HepG2 (cell line): ENCODE results near the gene CNTN2. TPM values are rescaled to one million over a fixed set of nuclear protein-coding genes. Genes with fewer than 3 reads are reported as not detected.

Experiments used
- ATAC-seq: fragments of 200-7000 bp; cut with Tn5 transposase; 3 replicates; pipeline ENCODE4 v1.9.1; 2020; ENCODE audit warnings: mild to moderate bottlenecking, moderate library complexity
- BruUV-seq: library from RNA; stranded (reverse); fragments of 400-500 nt; replicated peaks from 2 replicates; lab custom pipeline; 2021; lab: Mats Ljungman, UMichigan
- CTCF ChIA-PET: fragments of 300-600 bp; formaldehyde crosslinking; extraction: SDS; loops from one replicate; lab custom pipeline; 2021; ENCODE audit warnings: low total read pairs, inconsistent platforms, low intra/inter-chr PET ratio; lab: Yijun Ruan, JAX
- POLR2A ChIA-PET: fragments of 350-600 bp; sonication (Branson Sonifier 250); formaldehyde crosslinking; loops from one replicate; lab custom pipeline; 2020; ENCODE audit warnings: antibody characterized with exemption, inconsistent platforms; lab: Yijun Ruan, JAX
- DNase-seq: peaks from one replicate; pipeline ENCODE4 v3.0.0-alpha.2; 2015; ENCODE audit warnings: low spot score
- FAIRE-seq: peaks from 3 replicates; lab custom pipeline; 2011; peaks lifted over from hg19 to GRCh38; lab: Jason Lieb, UNC
- H2AFZ ChIP-seq: one replicate; pipeline ENCODE4 v1.6.1; 2011; ENCODE audit warnings: low read length, inconsistent platforms
- H3K27ac ChIP-seq: fragments of 300-600 bp; 3 replicates; pipeline ENCODE4 v1.8.0; 2011; ENCODE audit warnings: mixed run types, mild to moderate bottlenecking, mixed read lengths, low read length, inconsistent platforms; ENCODE audit not compliant: insufficient read depth; ENCODE audit errors: extremely low read length
- H3K27me3 ChIP-seq, 2 experiments: fragments of 200-600 bp in 1 of 2; 2 replicates in 1 of 2; 3 replicates in 1 of 2; pipeline versions ENCODE4 v1.6.0 to v1.8.0; 2011; ENCODE audit warnings: low read length in 2 of 2, mild to moderate bottlenecking in 2 of 2, moderate library complexity in 2 of 2, inconsistent platforms in 1 of 2; ENCODE audit not compliant: insufficient read depth in 2 of 2, control insufficient read depth in 1 of 2
- H3K36me3 ChIP-seq, 2 experiments: fragments of 200-600 bp in 1 of 2; replicated peaks in 1 of 2; 2 replicates in 1 of 2; 3 replicates in 1 of 2; pipeline versions ENCODE4 v1.5.1 to v1.8.0; 2011; ENCODE audit warnings: low read length in 2 of 2, inconsistent platforms in 1 of 2; ENCODE audit not compliant: insufficient read depth in 2 of 2, control insufficient read depth in 1 of 2
- H3K4me1 ChIP-seq: 2 replicates; pipeline ENCODE4 v1.5.1; 2012; ENCODE audit warnings: low read length, inconsistent platforms; ENCODE audit not compliant: insufficient read depth
- H3K4me2 ChIP-seq: 2 replicates; pipeline ENCODE4 v1.6.0; 2011; ENCODE audit warnings: low read depth, low read length, inconsistent platforms
- H3K4me3 ChIP-seq, 3 experiments: fragments of 200-600 bp in 1 of 3; sonication (generic), shearing (Covaris generic) in 1 of 3; replicated peaks in 1 of 3; 2 replicates each; pipeline ENCODE4 v1.5.1; 2011 to 2016; ENCODE audit warnings: low read length in 3 of 3, inconsistent platforms in 2 of 3, low read depth in 2 of 3, mild to moderate bottlenecking in 2 of 3, control low read depth in 1 of 3, mixed read lengths in 1 of 3; ENCODE audit not compliant: insufficient read depth in 1 of 3
- H3K79me2 ChIP-seq: one replicate; pipeline ENCODE4 v1.6.1; 2011; ENCODE audit warnings: low read length, inconsistent platforms; ENCODE audit not compliant: insufficient read depth
- H3K9ac ChIP-seq: 2 replicates; pipeline ENCODE4 v1.6.0; 2011; ENCODE audit warnings: mild to moderate bottlenecking, low read depth, low read length, inconsistent platforms; ENCODE audit not compliant: insufficient read depth
- H3K9me3 ChIP-seq: 2 replicates; pipeline ENCODE4 v1.5.1; 2012; ENCODE audit warnings: mild to moderate bottlenecking, low read length
- H4K20me1 ChIP-seq: 2 replicates; pipeline ENCODE4 v1.6.0; 2011; ENCODE audit warnings: inconsistent platforms, mild to moderate bottlenecking, low read length, moderate library complexity; ENCODE audit not compliant: insufficient read depth
- ARHGAP35 ChIP-seq: sonication (generic); formaldehyde crosslinking; IDR thresholded peaks from 2 replicates; pipeline ENCODE4 v1.9.0; 2022; ENCODE audit warnings: mild to moderate bottlenecking, inconsistent platforms, moderate library complexity, missing genetic modification reagents, borderline replicate concordance
- CREM ChIP-seq, 2 experiments: sonication (generic) in 1 of 2; formaldehyde crosslinking in 1 of 2; IDR thresholded peaks; 2 replicates each; pipeline versions ENCODE4 v1.4.0 to v1.6.1; 2016 to 2020; ENCODE audit warnings: antibody characterized with exemption in 1 of 2, mild to moderate bottlenecking in 1 of 2, missing genetic modification reagents in 1 of 2
- HMG20B ChIP-seq: conservative IDR thresholded peaks from 2 replicates; pipeline ENCODE4 v1.6.1; 2016; ENCODE audit warnings: missing genetic modification reagents, missing compliant biosample characterization
- ZBTB34 ChIP-seq: sonication (generic); formaldehyde crosslinking; IDR thresholded peaks from 2 replicates; pipeline ENCODE4 v1.8.0; 2022; ENCODE audit warnings: mild to moderate bottlenecking, missing genetic modification reagents
- ZMYM4 ChIP-seq: sonication (generic); formaldehyde crosslinking; IDR thresholded peaks from 2 replicates; pipeline ENCODE4 v1.8.1; 2023; ENCODE audit warnings: mild to moderate bottlenecking, missing genetic modification reagents
- ZNF512 ChIP-seq: sonication (generic); formaldehyde crosslinking; IDR thresholded peaks from 2 replicates; pipeline ENCODE4 v1.4.0; 2020; ENCODE audit warnings: mild to moderate bottlenecking, missing genetic modification reagents
- ZNF629 ChIP-seq: sonication (generic); formaldehyde crosslinking; conservative IDR thresholded peaks from 2 replicates; pipeline ENCODE4 v1.5.0; 2020; ENCODE audit warnings: missing genetic modification reagents
- WGBS: methylation state at CpG from one replicate; pipeline ENCODE4 v1.1.6; 2017; ENCODE audit warnings: low lambda C conversion rate; 5-methylcytosine and 5-hydroxymethylcytosine counted together
- in situ Hi-C: cut with HindIII; loops from 2 replicates; pipeline ENCODE4 v1.10.0; 2017; ENCODE audit warnings: low pct_unique_long_range_greater_than_20kb; ENCODE audit not compliant: extremely low pct_ligation_motif_present
- intact Hi-C: fragments of 100-400 bp; cut with micrococcal nuclease; formaldehyde crosslinking; loops from one replicate; pipeline ENCODE4 v1.10.0; 2022; ENCODE audit not compliant: unreplicated experiment
- polyA plus RNA-seq, 8 experiments: library from polyadenylated mRNA; depleted of rRNA in 3 of 8; stranded (reverse) in 7 of 8; unstranded in 1 of 8; fragments of >200 nt; fragmentation: Illumina TruSeq in 4 of 8; extraction: Trizol in 4 of 8; gene quantifications; 2 replicates each; pipeline versions ENCODE4 v1.2.1 to v1.2.3, GENCODE V29; 2011 to 2016; ENCODE audit warnings: low read depth in 4 of 8, missing spikeins in 1 of 8, mixed read lengths in 1 of 8; ENCODE audit not compliant: insufficient read depth in 1 of 8
- total RNA-seq, 5 experiments: library from RNA; depleted of rRNA; stranded (reverse); fragments of >200 nt; fragmentation: Illumina TruSeq; extraction: Trizol; gene quantifications; 2 replicates each; pipeline ENCODE4 v1.2.3, GENCODE V29; 2016; ENCODE audit warnings: low read depth in 1 of 5

CNTN2 gene
- total and polyA plus RNA-seq, 2 of the 13 experiments (the other 11 are each of a cell fraction or from before 2014, with no cell fraction given): not detected

- FAIRE-seq (no peak), DNase-seq (no peak)
- CTCF ChIA-PET: no interaction called here
Observed at GRCh38 chr1:205064741-205065316, 21.8 kb downstream of the CNTN2 start.

GRCh38 chr1:205065666-205066065 lies 22.7 kb downstream of the CNTN2 start:
- H2AFZ ChIP-seq: no peak overlapping the region
- no TSS peak for BruUV-seq
- H3K79me2 ChIP-seq: no peaks in the 10 kb centered on the region
- H3K9me3 ChIP-seq: no peaks in the 10 kb centered on the region
- WGBS: 82% methylated on average over 5 of the region's 14 CpGs
- H3K4me3 ChIP-seq: no peak overlapping the region
- H3K36me3 ChIP-seq: no peaks in the 10 kb centered on the region
- no peak overlapping the region for H3K4me2 ChIP-seq
- H3K4me1 ChIP-seq: no peaks in the 10 kb centered on the region
- no peak overlapping the region for H3K9ac ChIP-seq
- ATAC-seq (no peak), DNase-seq (no peak), FAIRE-seq (no peak)
- TF ChIP-seq ZMYM4 (CRISPR knock-in tag) (no peak), ZNF629 (CRISPR knock-in tag) (peak; percentile 20; the same call in 1 of the 2 replicates), ZNF512 (CRISPR knock-in tag) (no peak), HMG20B (CRISPR knock-in tag) (no peak), ZBTB34 (no peak), ARHGAP35 (no peak)
- intact Hi-C loops: no loop called here
- peaks cover 0 to 19% of the 10 kb centered on the region in 2 experiments; a peak in 3 of 5 replicates for H3K27me3 ChIP-seq
- ChIA-PET CTCF (no interaction called here), POLR2A (no interaction called here)
- H3K27ac ChIP-seq: no peak overlapping the region
- no peaks in the 10 kb centered on the region for H4K20me1 ChIP-seq
- in situ Hi-C loops: loop anchor here (10.0 kb wide), 1 partner anchor 189 kb away; no protein-coding TSS in a partner anchor

More at GRCh38 chr1:205064741-205065316, 21.8 kb downstream of the CNTN2 start:
- no peak overlapping the region for H3K27ac ChIP-seq
- in situ Hi-C loops (loop anchor here (5.0 to 10.0 kb wide), 2 partner anchors 88 to 190 kb away; no protein-coding TSS in a partner anchor), intact Hi-C loops (no loop called here)
- peaks cover 0 to 14% of the 10 kb centered on the region in 2 experiments; a peak in 3 of 5 replicates for H3K27me3 ChIP-seq
- H2AFZ ChIP-seq: no peak overlapping the region
- BruUV-seq: no TSS peak
- TF ChIP-seq CREM (IDR thresholded peaks at IDR 0.05) (no peak), CREM (CRISPR knock-in tag; IDR thresholded peaks at IDR 0.05) (no peak)
- no peak overlapping the region for H3K9ac ChIP-seq
- H4K20me1 ChIP-seq: no peaks in the 10 kb centered on the region
- no peaks in the 10 kb centered on the region for H3K9me3 ChIP-seq
- no peak overlapping the region for H3K4me3 ChIP-seq
- no peak for ATAC-seq
- POLR2A ChIA-PET: no interaction called here
- no peak overlapping the region for H3K4me2 ChIP-seq
- no peaks in the 10 kb centered on the region for H3K79me2 ChIP-seq
- H3K36me3 ChIP-seq: no peaks in the 10 kb centered on the region
- 16% methylated on average over 5 of the region's 9 CpGs for WGBS
- H3K4me1 ChIP-seq: no peaks in the 10 kb centered on the region
